Upper lobe of left lung (tissue), 6 donors: Measurements from ENCODE around the gene NT5DC4. TPM values are rescaled to one million over a fixed set of nuclear protein-coding genes. Genes with fewer than 3 reads are reported as not detected.

Source experiments
- ATAC-seq, 2 donors: fragments of 200-7000 bp; cut with Tn5 transposase; one replicate each; pipeline ENCODE4 v1.9.1; 2022; ENCODE audit warnings: mild to moderate bottlenecking in 2 of 2, moderate library complexity in 2 of 2; ENCODE audit not compliant: low FRiP score in 2 of 2
- DNase-seq, 2 donors: peaks; one replicate each; pipeline ENCODE4 v3.0.0-alpha.2; 2019 to 2020
- H3K27ac ChIP-seq, 4 donors: fragments of 200-600 bp; sonication (generic); one replicate each; pipeline ENCODE4 v1.5.1; 2016 to 2019
- H3K27me3 ChIP-seq, 4 donors: fragments of 200-600 bp; sonication (generic); one replicate each; pipeline ENCODE4 v1.5.1; 2017 to 2019
- H3K36me3 ChIP-seq, 4 donors: fragments of 200-600 bp; sonication (generic); one replicate each; pipeline ENCODE4 v1.5.1; 2016 to 2019
- H3K4me1 ChIP-seq, 4 donors: fragments of 200-600 bp; sonication (generic); one replicate each; pipeline ENCODE4 v1.5.1; 2018 to 2019
- H3K4me3 ChIP-seq, 4 donors: fragments of 200-600 bp; sonication (generic); one replicate each; pipeline ENCODE4 v1.5.1; 2017 to 2019; ENCODE audit warnings: mild to moderate bottlenecking in 2 of 4, moderate library complexity in 1 of 4
- H3K9me3 ChIP-seq, 4 donors: fragments of 200-600 bp; sonication (generic); one replicate each; pipeline ENCODE4 v1.5.1; 2018 to 2019
- EP300 ChIP-seq, 4 donors: sonication (generic); formaldehyde crosslinking; IDR thresholded peaks; one replicate each; pipeline ENCODE4 v1.5.1; 2017; ENCODE audit warnings: antibody characterized with exemption in 4 of 4, control low read depth in 2 of 4
- POLR2A ChIP-seq, 4 donors: fragments of 450-650 bp; IDR thresholded peaks; one replicate each; pipeline ENCODE4 v1.5.1; 2016 to 2017; ENCODE audit warnings: antibody characterized with exemption in 4 of 4, mild to moderate bottlenecking in 2 of 4
- POLR2AphosphoS5 ChIP-seq, 2 donors: sonication (generic); formaldehyde crosslinking; IDR thresholded peaks; one replicate each; pipeline ENCODE4 v1.5.1; 2017; ENCODE audit warnings: antibody characterized with exemption in 2 of 2
- WGBS, 2 donors: methylation state at CpG; one replicate each; pipeline ENCODE4 v1.1.5; 2017 to 2018; 5-methylcytosine and 5-hydroxymethylcytosine counted together
- total RNA-seq, 6 donors: library from RNA; depleted of rRNA in 4 of 6; stranded (reverse); fragments of >200 nt in 4 of 6; gene quantifications; one replicate each; pipeline versions ENCODE4 v1.1.0 to v1.2.1, GENCODE V29; 2016 to 2021
- TF ChIP-seq, protein P1 (sequence below), 6 experiments: fragments of 450-650 bp in 4 of 6; fragments of 200-600 bp in 2 of 6; sonication (generic) in 2 of 6; IDR thresholded peaks; one replicate each; pipeline ENCODE4 v1.5.1; 2016 to 2019; ENCODE audit warnings: antibody characterized with exemption in 6 of 6
- donor health status: DM: no; HTN: no; CAD: no; lungs with moderate emphysema.
- donor health status: DM: no; HTN: yes; CAD: no; lungs with severe emphysema.

NT5DC4 gene
- total RNA-seq, 6 donors from 2014 or later = 0.55 to 5.2 (median 1.0) TPM; not detected in 2

DNA sequence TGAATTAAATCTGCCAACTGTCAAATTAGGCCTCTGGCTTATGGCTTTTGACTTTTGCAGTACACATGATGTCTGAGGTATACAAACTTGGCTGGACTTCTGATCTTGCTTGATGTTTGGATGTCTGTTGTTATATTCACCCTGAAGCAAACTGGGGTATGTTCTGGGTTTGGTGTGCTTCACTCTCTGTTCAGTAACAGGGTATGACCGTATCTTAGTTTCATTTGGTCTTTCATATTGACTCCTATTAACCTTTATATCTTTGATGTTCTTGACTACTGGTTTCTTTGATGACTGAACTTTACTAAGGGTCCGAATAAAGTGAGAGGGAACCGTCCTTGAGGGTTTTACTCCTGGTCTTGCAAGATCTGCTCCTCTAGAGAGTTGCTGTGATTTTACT, 35.4 kb downstream of the NT5DC4 start:
- DNase-seq = no peak
- Histone ChIP-seq H3K4me1 (no peaks in the 10 kb centered on the region), H3K36me3 (no peaks in the 10 kb centered on the region), H3K9me3 (no peaks in the 10 kb centered on the region), H3K27ac (no peak overlapping the region), H3K4me3 (no peak overlapping the region), H3K27me3 (no peaks in the 10 kb centered on the region)
- WGBS, 2 donors = 80 to 99% methylated on average over 3 of the region's 3 CpGs
- TF ChIP-seq, protein P1, sequence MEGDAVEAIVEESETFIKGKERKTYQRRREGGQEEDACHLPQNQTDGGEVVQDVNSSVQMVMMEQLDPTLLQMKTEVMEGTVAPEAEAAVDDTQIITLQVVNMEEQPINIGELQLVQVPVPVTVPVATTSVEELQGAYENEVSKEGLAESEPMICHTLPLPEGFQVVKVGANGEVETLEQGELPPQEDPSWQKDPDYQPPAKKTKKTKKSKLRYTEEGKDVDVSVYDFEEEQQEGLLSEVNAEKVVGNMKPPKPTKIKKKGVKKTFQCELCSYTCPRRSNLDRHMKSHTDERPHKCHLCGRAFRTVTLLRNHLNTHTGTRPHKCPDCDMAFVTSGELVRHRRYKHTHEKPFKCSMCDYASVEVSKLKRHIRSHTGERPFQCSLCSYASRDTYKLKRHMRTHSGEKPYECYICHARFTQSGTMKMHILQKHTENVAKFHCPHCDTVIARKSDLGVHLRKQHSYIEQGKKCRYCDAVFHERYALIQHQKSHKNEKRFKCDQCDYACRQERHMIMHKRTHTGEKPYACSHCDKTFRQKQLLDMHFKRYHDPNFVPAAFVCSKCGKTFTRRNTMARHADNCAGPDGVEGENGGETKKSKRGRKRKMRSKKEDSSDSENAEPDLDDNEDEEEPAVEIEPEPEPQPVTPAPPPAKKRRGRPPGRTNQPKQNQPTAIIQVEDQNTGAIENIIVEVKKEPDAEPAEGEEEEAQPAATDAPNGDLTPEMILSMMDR (IDR thresholded peaks at IDR 0.05) = no peak
- TF ChIP-seq POLR2AphosphoS5 (IDR thresholded peaks at IDR 0.05) (no peak), EP300 (IDR thresholded peaks at IDR 0.05) (no peak), POLR2A (IDR thresholded peaks at IDR 0.05) (no peak)
- ATAC-seq = no peak

DNA sequence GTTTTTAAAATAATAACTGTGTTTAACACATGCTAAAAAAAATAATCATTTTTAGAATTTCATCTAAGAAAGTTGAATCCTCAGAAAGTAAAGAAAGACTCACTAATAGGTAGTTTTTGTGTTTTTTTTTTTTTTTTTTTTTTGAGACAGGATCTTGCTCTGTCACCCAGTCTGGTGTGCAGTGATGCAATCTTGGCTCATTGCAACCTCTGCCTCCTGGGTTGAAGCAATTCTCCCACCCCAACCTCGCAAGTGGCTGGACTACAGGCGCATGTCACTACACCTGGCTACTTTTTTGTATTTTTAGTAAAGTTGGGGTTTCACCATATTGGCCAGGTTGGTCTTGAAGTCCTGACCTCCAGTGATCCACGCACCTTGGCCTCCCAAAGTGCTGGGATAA, 36.4 kb downstream of the NT5DC4 start:
- Histone ChIP-seq H3K9me3 (no peaks in the 10 kb centered on the region), H3K27me3 (no peaks in the 10 kb centered on the region), H3K36me3 (no peaks in the 10 kb centered on the region), H3K4me3 (no peak overlapping the region), H3K4me1 (no peaks in the 10 kb centered on the region), H3K27ac (no peak overlapping the region)
- peak in 1 of 2 donors; percentile 63 for DNase-seq
- WGBS, 2 donors = 90 to 92% methylated on average over 3 of the region's 3 CpGs
- no peak for ATAC-seq
- TF ChIP-seq EP300 (IDR thresholded peaks at IDR 0.05) (no peak), POLR2A (IDR thresholded peaks at IDR 0.05) (no peak), POLR2AphosphoS5 (IDR thresholded peaks at IDR 0.05) (no peak)
- TF ChIP-seq, protein P1 (IDR thresholded peaks at IDR 0.05) = no peak

DNA sequence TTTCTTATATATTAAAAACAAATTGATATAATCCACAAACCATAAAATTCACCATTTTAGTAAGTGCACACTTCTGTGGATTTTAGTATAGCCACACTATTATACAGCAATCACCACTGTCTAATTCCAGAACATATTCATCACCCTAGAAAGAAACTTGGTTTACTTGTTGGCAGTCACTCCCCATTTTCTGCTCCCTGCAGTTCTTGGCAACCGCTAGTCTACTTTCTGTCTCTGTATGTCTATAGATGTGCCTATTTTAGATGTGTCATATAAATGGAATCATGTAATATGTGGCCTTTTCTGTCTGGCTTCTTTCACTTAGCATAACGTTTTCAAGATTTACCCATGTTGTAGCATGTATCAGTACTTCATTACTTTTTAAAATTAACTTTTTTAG, 37.9 kb downstream of the NT5DC4 start:
- ATAC-seq (no peak), DNase-seq (no peak)
- 87 to 89% methylated on average over 2 of the region's 2 CpGs for WGBS, 2 donors
- no peak overlapping the region for H3K27ac ChIP-seq
- peaks cover under 1 to 4% (median 2%) of the 10 kb centered on the region in 4 donors for H3K4me1 ChIP-seq
- H3K27me3 ChIP-seq = no peaks in the 10 kb centered on the region
- H3K4me3 ChIP-seq = no peak overlapping the region
- no peaks in the 10 kb centered on the region for H3K36me3 ChIP-seq
- H3K9me3 ChIP-seq = no peaks in the 10 kb centered on the region
- TF ChIP-seq, protein P1 (IDR thresholded peaks at IDR 0.05) = no peak
- TF ChIP-seq POLR2A (IDR thresholded peaks at IDR 0.05) (no peak), EP300 (IDR thresholded peaks at IDR 0.05) (no peak), POLR2AphosphoS5 (IDR thresholded peaks at IDR 0.05) (no peak)

DNA sequence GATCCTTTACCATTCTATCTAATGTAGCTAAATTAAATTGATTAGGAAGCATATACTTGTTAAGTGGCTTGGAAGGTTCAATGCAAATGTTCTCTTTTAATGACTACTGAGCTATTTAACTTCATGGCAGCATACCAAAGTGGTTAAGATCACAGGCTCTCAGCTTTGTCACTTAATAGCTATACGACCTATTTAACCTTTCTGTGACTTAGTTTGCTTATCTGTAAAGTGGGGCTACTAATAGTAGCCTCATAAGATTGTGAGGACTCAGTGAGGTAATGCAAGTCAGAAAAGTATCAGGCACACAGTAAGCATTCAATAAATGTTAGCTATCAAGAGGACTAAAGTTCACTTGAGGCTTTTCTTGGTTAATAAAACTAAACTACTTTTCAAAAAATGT, 39.3 kb downstream of the NT5DC4 start:
- ATAC-seq (no peak), DNase-seq (no peak)
- Histone ChIP-seq H3K36me3 (no peaks in the 10 kb centered on the region), H3K27ac (no peak overlapping the region), H3K27me3 (no peaks in the 10 kb centered on the region), H3K9me3 (no peaks in the 10 kb centered on the region), H3K4me1 (peaks cover 10 to 13% (median 12%) of the 10 kb centered on the region in 4 donors), H3K4me3 (no peak overlapping the region)
- TF ChIP-seq POLR2A (IDR thresholded peaks at IDR 0.05) (no peak), EP300 (IDR thresholded peaks at IDR 0.05) (no peak), POLR2AphosphoS5 (IDR thresholded peaks at IDR 0.05) (no peak)
- TF ChIP-seq, protein P1 (IDR thresholded peaks at IDR 0.05) = no peak
- 82 to 88% methylated on average over 1 of the region's 1 CpG for WGBS, 2 donors

DNA sequence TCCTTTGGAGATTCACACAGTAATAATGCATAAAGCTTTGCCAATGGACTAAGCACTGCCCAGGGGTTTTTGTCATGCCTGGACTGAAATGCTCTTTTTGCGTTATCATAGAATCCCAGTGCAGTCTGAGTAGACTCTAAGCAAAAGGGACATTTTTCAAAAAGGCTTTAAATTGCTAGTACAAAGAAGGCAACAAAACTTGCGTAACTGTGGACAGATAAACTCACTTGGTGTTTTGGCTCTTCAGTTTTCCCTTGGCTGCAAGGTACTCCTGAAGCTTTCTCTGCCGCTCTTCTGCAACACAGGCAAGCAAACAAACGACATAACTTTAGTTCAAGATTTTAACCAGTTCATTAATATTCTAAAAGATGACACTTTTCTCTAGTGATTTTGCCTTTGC, 41.5 kb downstream of the NT5DC4 start:
- DNase-seq (no peak), ATAC-seq (no peak)
- no peak overlapping the region for H3K27ac ChIP-seq
- no peak for TF ChIP-seq EP300 (IDR thresholded peaks at IDR 0.05)
- TF ChIP-seq, protein P1 (IDR thresholded peaks at IDR 0.05) = no peak
- no peaks in the 10 kb centered on the region for H3K36me3 ChIP-seq
- 93% methylated on average over 4 of the region's 4 CpGs for WGBS, 2 donors
- no peaks in the 10 kb centered on the region for H3K9me3 ChIP-seq
- no peak overlapping the region for H3K4me3 ChIP-seq
- peaks cover 10 to 17% (median 14%) of the 10 kb centered on the region in 4 donors for H3K4me1 ChIP-seq
- H3K27me3 ChIP-seq = no peaks in the 10 kb centered on the region
